ENCODE data around the gene NOC3L.

NOC3L gene

DNA sequence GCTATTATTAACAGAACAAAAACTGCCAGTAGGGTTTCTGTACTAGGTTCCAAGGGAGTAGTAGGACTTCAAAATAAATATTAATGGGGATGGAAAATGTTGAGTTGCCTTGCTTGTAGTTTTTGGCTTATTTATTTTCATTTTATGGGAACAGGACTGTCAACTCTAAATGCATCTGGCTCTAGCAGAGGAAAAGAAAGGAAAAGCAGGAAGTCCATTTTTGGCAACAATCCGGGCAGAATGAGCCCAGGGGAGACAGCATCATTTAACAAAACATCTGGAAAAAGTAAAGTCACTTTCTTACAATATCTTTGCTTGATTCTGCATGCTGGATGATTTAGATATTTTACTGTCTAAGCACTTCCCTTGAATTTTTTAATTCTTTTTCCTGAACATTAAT, 69.4 kb downstream of the NOC3L start:
- Histone ChIP-seq H3K4me3 (replicated peaks; ENCODE audit: low read depth, low read length) (no peak overlapping the region), H3K36me3 (ENCODE audit: control insufficient read depth, insufficient read depth, low read length) (no peaks in the 10 kb centered on the region), H3K27me3 (replicated peaks; ENCODE audit: control insufficient read depth, insufficient read depth, low read length) (no peaks in the 10 kb centered on the region; the same call in 1 of the 2 replicates)
- TF ChIP-seq, protein P1, sequence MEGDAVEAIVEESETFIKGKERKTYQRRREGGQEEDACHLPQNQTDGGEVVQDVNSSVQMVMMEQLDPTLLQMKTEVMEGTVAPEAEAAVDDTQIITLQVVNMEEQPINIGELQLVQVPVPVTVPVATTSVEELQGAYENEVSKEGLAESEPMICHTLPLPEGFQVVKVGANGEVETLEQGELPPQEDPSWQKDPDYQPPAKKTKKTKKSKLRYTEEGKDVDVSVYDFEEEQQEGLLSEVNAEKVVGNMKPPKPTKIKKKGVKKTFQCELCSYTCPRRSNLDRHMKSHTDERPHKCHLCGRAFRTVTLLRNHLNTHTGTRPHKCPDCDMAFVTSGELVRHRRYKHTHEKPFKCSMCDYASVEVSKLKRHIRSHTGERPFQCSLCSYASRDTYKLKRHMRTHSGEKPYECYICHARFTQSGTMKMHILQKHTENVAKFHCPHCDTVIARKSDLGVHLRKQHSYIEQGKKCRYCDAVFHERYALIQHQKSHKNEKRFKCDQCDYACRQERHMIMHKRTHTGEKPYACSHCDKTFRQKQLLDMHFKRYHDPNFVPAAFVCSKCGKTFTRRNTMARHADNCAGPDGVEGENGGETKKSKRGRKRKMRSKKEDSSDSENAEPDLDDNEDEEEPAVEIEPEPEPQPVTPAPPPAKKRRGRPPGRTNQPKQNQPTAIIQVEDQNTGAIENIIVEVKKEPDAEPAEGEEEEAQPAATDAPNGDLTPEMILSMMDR (IDR thresholded peaks at IDR 0.05; ENCODE audit: insufficient read depth, low read length, poor library complexity, severe bottlenecking) = no peak
- no peak for DNase-seq (ENCODE audit: extremely low read depth, insufficient read length)

DNA sequence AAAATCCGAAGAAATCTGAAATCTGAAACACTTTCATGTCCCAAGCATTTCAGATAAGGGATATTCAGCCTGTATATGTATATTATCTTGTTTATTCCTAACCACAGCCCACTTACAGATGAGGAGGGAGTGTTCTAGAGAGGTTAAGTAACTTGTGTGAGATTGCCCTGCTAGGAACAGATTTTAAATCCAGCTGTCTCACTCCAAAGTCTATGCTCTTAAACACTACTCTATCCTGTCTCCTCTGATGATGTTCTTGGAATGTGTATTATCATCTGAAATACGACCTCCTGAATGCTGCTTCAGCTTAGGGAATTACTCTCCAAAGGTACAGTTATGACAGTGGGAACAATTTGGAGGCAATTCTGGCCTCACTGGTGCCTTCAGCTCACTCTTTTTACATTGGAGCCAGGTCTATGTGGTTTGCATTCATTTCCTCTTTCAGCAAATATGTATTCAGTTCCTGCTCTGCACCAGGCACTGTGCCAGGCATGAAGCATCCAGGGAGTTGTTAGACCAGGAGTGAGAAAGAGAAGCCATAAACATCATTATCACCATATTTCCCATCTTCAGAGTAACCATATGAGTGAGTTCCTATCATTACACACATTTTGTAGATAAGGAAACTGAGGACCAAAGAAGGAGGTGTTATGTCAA, 70.2 kb downstream of the NOC3L start:
- no peaks in the 10 kb centered on the region for H3K36me3 ChIP-seq (ENCODE audit: control insufficient read depth, insufficient read depth, low read length)
- DNase-seq (ENCODE audit: extremely low read depth, insufficient read length) = no peak
- TF ChIP-seq, protein P1 (IDR thresholded peaks at IDR 0.05; ENCODE audit: insufficient read depth, low read length, poor library complexity, severe bottlenecking) = no peak
- H3K4me3 ChIP-seq (replicated peaks; ENCODE audit: low read depth, low read length) = no peak overlapping the region
- no peaks in the 10 kb centered on the region; the same call in 1 of the 2 replicates for H3K27me3 ChIP-seq (replicated peaks; ENCODE audit: control insufficient read depth, insufficient read depth, low read length)

DNA sequence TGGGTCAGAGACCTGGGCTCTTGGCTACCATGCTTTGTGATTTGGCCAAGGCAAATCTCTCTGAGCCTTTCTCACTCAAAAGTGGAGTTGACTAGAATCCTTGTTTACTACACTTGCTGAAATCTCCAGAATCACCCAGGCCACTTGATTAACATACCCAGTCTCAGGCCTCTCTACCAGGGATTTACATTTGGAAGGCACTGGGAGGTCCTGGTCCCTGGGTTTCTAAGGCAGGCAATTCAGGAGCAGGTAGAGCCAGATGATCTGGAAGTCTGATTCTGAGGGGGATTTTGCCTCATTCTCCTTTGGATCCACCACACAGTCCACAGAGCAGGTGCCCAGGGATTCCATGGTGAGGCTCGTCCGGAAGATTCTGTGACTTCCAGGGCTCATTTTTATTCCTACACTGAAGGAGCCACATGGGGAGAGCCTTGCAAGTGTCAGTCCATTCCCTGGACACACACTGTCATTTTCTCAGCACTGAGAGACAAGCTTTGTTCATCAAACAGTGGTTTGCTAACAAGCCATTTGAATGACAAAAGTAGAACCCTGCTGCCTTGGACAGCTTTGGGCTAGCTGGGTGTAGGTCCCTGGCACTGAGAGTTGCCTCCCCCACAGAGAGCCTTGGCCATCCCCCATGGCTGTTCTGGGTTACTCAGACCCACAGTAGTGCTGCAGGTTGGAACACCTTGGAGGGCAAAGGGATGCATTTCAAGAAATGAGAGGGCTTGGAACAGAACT, 74.2 kb downstream of the NOC3L start:
- TF ChIP-seq, protein P1 (IDR thresholded peaks at IDR 0.05; ENCODE audit: insufficient read depth, low read length, poor library complexity, severe bottlenecking) = no peak
- Histone ChIP-seq H3K4me3 (replicated peaks; ENCODE audit: low read depth, low read length) (no peak overlapping the region), H3K27me3 (replicated peaks; ENCODE audit: control insufficient read depth, insufficient read depth, low read length) (no peaks in the 10 kb centered on the region; the same call in 1 of the 2 replicates), H3K36me3 (ENCODE audit: control insufficient read depth, insufficient read depth, low read length) (no peaks in the 10 kb centered on the region)
- no peak for DNase-seq (ENCODE audit: extremely low read depth, insufficient read length)

DNA sequence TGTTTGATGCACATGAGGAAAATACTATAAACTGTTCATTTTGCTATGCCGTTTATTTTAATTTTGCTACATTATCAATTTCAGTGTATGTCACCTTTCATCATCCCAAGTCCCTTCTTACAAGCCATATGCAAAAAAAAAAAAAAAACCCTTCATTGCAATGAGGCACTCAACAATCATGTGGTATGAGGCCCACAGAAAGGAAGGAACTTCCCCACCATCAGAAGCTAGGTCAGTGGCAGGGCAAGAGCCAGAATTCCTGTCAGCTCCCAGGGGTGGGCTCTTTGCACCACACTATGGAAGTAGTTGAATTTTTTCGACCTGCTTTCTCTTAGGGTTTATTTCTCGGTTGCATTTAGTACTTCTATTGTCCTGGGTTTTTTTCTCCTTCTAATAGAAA, 75.4 kb downstream of the NOC3L start:
- Histone ChIP-seq H3K27me3 (replicated peaks; ENCODE audit: control insufficient read depth, insufficient read depth, low read length) (no peaks in the 10 kb centered on the region; the same call in 1 of the 2 replicates), H3K4me3 (replicated peaks; ENCODE audit: low read depth, low read length) (no peak overlapping the region), H3K36me3 (ENCODE audit: control insufficient read depth, insufficient read depth, low read length) (no peaks in the 10 kb centered on the region)
- DNase-seq (ENCODE audit: extremely low read depth, insufficient read length) = no peak
- TF ChIP-seq, protein P1 (IDR thresholded peaks at IDR 0.05; ENCODE audit: insufficient read depth, low read length, poor library complexity, severe bottlenecking) = no peak

DNA sequence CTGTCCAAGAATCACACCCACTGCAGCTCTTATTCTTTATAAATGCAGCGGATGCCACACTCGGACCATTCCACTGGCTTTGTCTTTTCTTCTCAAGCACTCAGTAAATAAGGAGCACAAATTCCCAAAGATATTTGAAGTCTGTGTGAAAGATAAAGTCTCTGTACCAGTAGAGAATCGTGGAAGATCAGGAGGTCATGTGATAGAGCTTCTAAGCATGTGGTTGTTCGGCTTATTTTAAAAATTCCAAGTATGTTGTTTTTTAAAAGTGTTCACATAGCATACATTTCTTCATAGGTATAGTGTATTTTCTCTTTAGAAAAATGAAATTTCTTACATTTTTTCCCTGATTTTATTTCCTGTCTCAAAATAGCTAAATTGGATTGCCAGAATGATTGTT, 75.8 kb downstream of the NOC3L start:
- H3K4me3 ChIP-seq (replicated peaks; ENCODE audit: low read depth, low read length) = no peak overlapping the region
- TF ChIP-seq, protein P1 (IDR thresholded peaks at IDR 0.05; ENCODE audit: insufficient read depth, low read length, poor library complexity, severe bottlenecking) = no peak
- DNase-seq (ENCODE audit: extremely low read depth, insufficient read length) = no peak
- H3K27me3 ChIP-seq (replicated peaks; ENCODE audit: control insufficient read depth, insufficient read depth, low read length) = no peaks in the 10 kb centered on the region; the same call in 1 of the 2 replicates
- H3K36me3 ChIP-seq (ENCODE audit: control insufficient read depth, insufficient read depth, low read length) = no peaks in the 10 kb centered on the region

All from GM06990 (cell line).